Stimulated activated CD8-positive, alpha-beta memory T cell treated with anti-CD3 and anti-CD28 coated beads, Interleukin-4, amount 100 ng/mL, for 48 hours (primary cell): ENCODE results near the gene MBD5.
"Not testable (repeated sequence)": the region's sequence is repeated elsewhere in the genome, so short reads cannot be mapped to it uniquely, and the experiment has no call there.

ENCODE experiments used
- DNase-seq: peaks from one replicate; pipeline ENCODE4 v3.0.0-alpha.2; 2020

The MBD5 gene

DNA sequence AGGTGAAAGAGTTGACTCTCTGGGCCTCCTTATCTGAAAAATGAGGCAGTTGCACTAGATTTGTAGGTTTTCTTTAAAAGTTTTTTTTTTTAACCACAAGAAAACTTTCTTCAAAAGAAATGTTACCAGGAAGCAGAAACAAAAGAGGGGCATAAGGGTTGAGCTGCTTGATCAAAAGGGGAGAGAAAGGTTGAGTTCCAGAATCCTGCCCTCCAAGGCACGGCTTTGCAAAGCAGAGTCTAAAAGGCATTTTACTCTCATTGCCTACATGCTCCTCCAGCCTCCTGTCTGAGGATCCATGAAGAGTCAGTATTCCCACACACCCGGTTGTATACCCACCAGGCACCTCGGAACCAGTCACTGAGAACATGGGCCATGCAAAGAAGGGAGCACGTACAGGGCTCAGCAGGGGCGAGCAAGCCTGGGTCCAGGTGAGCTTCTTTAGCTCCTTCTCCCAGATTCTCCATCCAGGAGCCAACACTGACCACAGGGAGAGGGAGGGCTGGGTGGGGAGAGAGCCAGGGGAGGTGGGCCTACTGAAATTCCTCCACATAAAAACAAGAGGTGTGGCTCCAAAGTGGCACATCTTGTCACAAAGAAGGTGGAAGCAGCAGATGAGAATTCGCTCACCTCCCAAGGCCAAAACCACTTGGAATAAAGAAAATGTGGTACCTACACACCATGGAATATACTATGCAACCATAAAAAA is 507.6 kb downstream of the MBD5 start:
- DNase-seq, result no peak

DNA sequence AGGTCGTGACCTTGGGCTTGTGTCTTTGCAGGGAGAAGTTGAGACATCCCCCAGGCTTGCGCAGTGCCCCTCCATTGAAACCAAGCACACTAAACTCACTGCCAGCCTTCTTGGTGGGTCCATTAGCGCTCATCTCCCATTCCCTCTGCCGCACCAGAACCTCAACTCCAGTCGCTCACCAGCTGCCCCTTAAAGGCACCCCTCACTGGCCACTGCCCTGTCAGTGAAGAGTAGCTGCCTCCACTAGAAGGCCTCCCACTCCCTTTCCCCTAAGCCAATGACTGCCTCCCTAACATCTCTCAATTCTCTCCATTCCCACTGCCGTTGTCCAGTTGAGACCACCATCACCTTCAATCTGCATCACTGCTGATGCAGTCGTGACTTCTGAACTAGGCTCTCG is 508.9 kb downstream of the MBD5 start:
- DNase-seq, result no peak

- no peak for DNase-seq
These were observed 509.5 kb downstream of the MBD5 start for GRCh38 chr2:148530350-148530749.

DNA sequence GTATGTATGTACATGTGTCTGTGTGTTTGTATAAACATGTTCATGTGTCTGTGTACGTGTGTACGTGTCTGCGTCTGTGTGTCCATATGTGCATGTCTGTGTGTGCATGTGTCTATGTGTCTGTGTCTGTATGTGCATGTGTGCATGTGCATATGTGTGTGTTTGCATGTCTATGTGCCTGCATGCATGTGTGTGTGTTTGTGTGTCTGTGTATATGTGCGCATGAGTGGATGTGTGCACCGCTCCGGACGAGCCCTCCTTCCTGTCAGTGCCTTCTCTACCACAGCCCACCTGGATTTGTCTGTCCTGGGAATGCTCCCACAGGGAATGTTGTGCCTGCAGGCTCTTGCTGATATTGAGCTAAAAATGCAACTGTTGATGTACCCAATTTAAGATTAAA is 510.3 kb downstream of the MBD5 start:
- DNase-seq, result no peak

DNA sequence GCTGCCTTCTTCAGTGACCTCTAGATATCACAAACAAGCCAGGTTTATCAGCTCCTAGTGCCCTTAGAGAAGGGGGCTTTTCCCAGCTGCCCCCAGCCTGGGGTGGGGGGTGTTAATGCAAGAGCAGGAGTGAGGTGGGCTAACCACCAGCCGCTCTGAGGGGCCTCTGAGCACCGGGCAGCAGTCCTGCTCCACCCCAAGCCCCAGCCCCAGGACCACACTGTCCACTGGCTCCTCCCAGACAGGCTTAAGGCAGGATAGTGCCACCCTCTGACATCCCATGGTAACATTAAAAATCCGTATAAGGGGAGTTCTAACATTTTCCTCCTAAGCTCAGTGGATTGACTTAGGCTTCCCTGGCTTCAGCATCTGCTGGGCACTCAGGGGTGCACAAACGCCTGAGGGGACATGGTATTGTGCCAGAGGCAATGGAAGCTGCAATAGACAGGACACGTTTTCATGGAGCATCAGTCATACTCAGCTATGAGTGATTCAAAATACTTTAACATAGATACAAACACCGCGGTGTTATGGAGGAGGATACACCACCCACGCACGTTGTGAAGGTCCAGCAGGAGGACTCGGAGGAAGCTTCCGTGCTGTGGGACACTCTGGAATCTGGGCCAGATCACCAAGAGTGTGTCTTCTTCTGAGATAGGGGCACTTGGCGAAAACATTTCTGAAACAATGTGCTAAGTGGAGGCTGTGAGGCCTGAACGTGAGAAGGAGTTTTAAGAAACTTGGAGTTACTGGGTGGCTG is 511.0 kb downstream of the MBD5 start:
- no peak for DNase-seq

DNA sequence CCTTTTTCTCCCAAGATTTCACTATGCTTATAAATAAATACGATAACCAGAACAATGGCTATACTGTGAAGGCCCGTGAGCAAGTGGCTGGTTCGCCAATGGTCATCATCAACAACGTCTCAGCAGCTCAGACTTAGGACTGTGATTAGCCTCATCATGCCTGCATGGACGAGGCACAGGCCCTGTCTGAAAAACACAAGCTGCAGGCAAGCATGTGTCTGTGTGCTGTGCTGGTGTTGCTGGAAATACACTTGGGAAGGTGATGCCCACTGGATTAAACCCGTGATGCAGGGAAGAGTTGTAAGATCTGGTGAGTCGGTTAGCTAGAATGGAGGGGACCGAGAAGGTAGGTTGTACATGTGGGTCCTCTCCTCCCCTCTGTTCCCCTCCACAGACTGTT is 512.1 kb downstream of the MBD5 start:
- no peak for DNase-seq

DNA sequence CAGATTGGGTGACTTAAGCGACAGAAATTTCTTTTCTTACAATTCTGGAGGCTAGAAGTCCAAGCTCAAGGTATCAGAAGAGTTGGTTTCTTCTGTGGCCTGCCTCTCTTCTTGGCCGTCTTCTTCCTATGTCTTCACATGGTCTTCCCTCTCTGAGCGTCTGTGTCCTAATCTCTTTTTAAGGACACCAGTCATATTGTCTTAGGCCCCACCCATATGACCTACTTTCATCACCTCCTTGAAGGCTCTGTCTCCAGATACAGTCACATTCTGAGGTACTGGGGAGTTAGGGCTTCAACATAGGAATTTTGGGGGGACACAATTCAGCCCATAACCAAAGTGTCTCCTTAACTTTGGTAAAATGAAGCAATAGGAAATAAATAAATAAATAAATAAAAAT is 512.8 kb downstream of the MBD5 start:
- DNase-seq, result no peak

GRCh38 chr2:148534416-148535204 is 513.7 kb downstream of the MBD5 start:
- no peak for DNase-seq

- no peak for DNase-seq
These were observed 517.5 kb downstream of the MBD5 start for GRCh38 chr2:148538375-148538774.

GRCh38 chr2:148540022-148540421 is 519.1 kb downstream of the MBD5 start:
- no peak for DNase-seq

- DNase-seq, result no peak
These were observed 520.9 kb downstream of the MBD5 start for GRCh38 chr2:148541792-148542191.

DNA sequence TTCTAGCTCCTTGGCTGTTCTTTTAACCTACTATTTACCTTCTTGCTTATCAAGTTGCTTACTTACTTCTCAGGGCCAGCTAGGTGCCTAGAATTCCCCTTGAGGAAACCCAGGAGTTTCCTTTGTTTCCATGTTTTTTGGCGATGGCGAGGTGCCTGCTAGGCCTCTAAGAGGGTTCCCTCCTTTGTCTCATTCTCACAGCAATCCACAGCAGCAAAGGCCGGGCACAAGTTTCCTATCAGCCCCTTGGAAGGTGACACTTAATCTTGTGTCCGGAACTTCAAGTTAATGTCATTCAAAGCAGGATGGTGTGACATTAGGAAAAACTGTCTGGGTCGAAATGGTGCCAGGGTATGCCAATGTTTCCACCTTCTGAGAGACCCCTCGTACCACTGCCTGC is 521.7 kb downstream of the MBD5 start:
- DNase-seq, result no peak

- not testable (repeated sequence) for DNase-seq
These were observed 522.2 kb downstream of the MBD5 start for GRCh38 chr2:148543088-148543540.

DNA sequence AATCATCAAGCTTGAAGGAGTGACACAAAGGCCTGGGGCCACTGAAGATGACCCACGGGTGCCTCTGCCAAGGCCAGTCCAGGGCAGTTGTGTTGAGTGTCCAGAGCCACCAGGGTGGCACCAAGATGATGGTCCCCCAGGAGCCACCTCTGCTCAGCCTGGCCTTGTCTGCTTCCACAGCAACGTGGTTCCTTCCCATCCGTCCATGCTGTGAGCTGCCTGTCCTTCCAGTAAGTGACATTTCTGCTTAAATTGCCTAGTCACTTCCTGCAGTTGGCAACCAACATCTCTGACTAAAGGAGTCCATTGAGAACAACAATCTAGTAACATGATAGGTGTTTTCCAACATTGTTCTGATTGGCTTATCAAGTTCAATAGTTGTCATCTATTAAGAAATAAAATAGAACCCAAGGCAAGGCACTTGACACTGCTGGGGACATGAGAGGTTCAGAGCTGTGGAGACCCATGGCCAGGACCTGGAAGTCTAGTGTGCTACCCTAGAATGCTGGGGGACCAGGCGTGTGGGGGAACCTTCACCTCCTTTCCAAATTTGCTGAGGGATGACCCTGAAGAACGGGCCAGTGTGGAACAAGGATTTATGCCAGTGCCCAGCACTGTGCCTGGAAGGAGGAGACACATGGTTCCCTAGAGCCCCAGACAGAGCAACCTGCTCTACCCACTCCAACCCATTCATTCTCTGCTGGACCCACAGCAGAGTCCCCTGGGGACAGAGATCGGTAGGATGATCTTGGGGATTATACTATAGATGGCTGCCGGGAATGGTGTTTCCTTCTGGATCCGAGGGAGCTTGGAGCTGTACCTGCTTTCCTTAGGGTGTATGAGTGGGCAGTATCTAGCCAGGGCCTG is 524.7 kb downstream of the MBD5 start:
- DNase-seq, result no peak

DNA sequence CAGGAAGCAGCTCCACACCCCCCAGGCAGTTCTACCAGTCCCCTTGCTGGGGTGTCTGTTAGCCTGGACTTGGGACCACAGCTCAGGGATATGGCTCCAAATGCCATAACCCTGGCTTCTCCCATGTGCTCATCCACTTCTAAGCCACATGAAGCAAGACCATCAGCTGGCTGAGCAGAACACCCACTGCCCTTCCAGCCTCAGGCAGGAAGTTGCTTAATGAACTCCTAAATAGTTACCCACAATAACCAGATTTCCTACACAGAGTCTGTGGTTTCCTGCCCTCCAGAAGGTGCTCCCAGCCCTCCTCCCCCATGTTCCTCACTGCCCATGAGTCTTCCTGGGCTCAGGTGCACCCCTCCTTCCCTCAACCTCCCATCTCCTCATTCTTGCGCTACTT is 525.4 kb downstream of the MBD5 start:
- DNase-seq, result no peak

- no peak for DNase-seq
These were observed 528.0 kb downstream of the MBD5 start for GRCh38 chr2:148548716-148549400.

DNA sequence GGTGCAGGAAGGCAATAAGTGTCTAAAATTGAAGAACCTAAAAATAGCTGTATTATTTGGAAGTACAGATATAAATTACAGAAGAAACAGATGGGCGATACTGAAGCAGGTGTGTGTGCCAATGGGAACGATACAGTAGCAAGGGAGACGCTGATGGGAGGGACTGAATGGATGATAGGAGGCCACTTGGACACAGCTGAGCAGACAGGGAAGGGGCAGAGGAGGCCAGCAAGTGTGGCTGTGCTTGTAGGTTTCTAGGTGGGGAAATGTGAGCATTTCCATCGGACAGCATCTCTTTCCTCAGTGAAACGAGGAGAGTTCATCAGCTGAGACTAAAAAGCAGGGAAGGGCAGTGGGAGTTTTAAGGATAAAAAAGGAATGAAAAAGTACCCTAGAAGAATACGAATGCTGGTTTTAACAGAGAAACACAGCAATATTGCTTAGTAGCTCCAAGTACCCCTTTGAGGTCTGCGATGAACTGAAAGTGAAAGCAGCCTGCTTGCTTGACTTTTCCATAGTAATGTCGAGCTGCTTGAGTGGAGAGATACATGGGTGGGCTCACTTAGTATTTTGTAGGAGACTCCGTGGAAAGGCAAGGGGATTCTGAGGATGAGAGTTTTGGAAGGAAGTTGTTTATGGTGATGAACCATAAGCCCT is 531.9 kb downstream of the MBD5 start:
- no peak for DNase-seq

- DNase-seq, result no peak
These were observed 532.5 kb downstream of the MBD5 start for GRCh38 chr2:148553332-148553887.

GRCh38 chr2:148554459-148555247 is 533.8 kb downstream of the MBD5 start:
- no peak for DNase-seq

GRCh38 chr2:148555622-148556294 is 534.9 kb downstream of the MBD5 start:
- DNase-seq, result no peak
